CD4-positive, alpha-beta T cell treated with Interleukin-6 for 4 hours (primary cell): ENCODE data around the gene IL6R.
A peak's percentile ranks its signal among the peaks of the same experiment; 100 is the strongest.
"Not testable (repeated sequence)": the region's sequence is repeated elsewhere in the genome, so short reads cannot be mapped to it uniquely, and the experiment has no call there.

Experiments used
- DNase-seq: peaks from one replicate; pipeline ENCODE4 v3.0.0-alpha.2; 2020; ENCODE audit warnings: mixed read lengths

The IL6R gene

GRCh38 chr1:154407198-154408091, 2.3 kb downstream of the IL6R start:
- DNase-seq = peak; percentile 55

GRCh38 chr1:154408174-154408777, 3.1 kb downstream of the IL6R start:
- DNase-seq = no peak

GRCh38 chr1:154410185-154410827, 5.2 kb downstream of the IL6R start:
- peak; percentile 48 for DNase-seq

- no peak for DNase-seq
Measured at GRCh38 chr1:154411525-154411924, 6.4 kb downstream of the IL6R start.

- DNase-seq = no peak
Measured at GRCh38 chr1:154413177-154413783, 8.1 kb downstream of the IL6R start.

GRCh38 chr1:154414606-154415005, 9.5 kb downstream of the IL6R start:
- DNase-seq = no peak

GRCh38 chr1:154416471-154417337, 11.6 kb downstream of the IL6R start:
- no peak for DNase-seq

- DNase-seq = no peak
Measured at GRCh38 chr1:154417338-154417608, 12.1 kb downstream of the IL6R start.

- peak; percentile 66 for DNase-seq
Measured at GRCh38 chr1:154418062-154418921, 13.1 kb downstream of the IL6R start.

- DNase-seq = no peak
Measured at GRCh38 chr1:154418923-154419619, 13.9 kb downstream of the IL6R start.

- DNase-seq = peak; percentile 78
Measured at GRCh38 chr1:154419620-154420571, 14.8 kb downstream of the IL6R start.

GRCh38 chr1:154420961-154421924, 16.1 kb downstream of the IL6R start:
- DNase-seq = no peak

GRCh38 chr1:154422049-154422448, 16.9 kb downstream of the IL6R start:
- DNase-seq = not testable (repeated sequence)

GRCh38 chr1:154422521-154422920, 17.4 kb downstream of the IL6R start:
- no peak for DNase-seq

GRCh38 chr1:154423304-154423987, 18.3 kb downstream of the IL6R start:
- peak; percentile 42 for DNase-seq

- no peak for DNase-seq
Measured at GRCh38 chr1:154423988-154424326, 18.8 kb downstream of the IL6R start.

- DNase-seq = no peak
Measured at GRCh38 chr1:154425172-154425571, 20.0 kb downstream of the IL6R start.
